Ectodermal cell (in vitro differentiated cells): ENCODE measurements around the gene CYP4F8.

Experiments
- H3K27ac ChIP-seq: 2 replicates; pipeline ENCODE4 v1.7.0; 2013; ENCODE audit warnings: mild to moderate bottlenecking, low read depth, low read length; ENCODE audit not compliant: insufficient read depth, poor library complexity, severe bottlenecking
- H3K27me3 ChIP-seq: 2 replicates; pipeline ENCODE4 v1.7.0; 2013; ENCODE audit warnings: mild to moderate bottlenecking, low read length; ENCODE audit not compliant: insufficient read depth, control insufficient read depth, poor library complexity, severe bottlenecking
- H3K36me3 ChIP-seq: one replicate; pipeline ENCODE4 v1.7.0; 2013; ENCODE audit warnings: low read length; ENCODE audit not compliant: control insufficient read depth, insufficient read depth
- H3K4me1 ChIP-seq: one replicate; pipeline ENCODE4 v1.7.0; 2013; ENCODE audit warnings: low read length; ENCODE audit not compliant: control insufficient read depth, insufficient read depth
- H3K4me3 ChIP-seq: 2 replicates; pipeline ENCODE4 v1.7.0; 2013; ENCODE audit warnings: low read depth, low read length, control low read depth; ENCODE audit not compliant: insufficient read depth
- H3K9me3 ChIP-seq: 2 replicates; pipeline ENCODE4 v1.7.0; 2013; ENCODE audit warnings: mild to moderate bottlenecking, low read length, moderate library complexity; ENCODE audit not compliant: control insufficient read depth
- WGBS, 2 experiments: methylation state at CpG; one replicate each; pipeline ENCODE4 v1.1.7; 2013; ENCODE audit warnings: missing lambda C conversion rate in 2 of 2; 5-methylcytosine and 5-hydroxymethylcytosine counted together

The CYP4F8 gene

GRCh38 chr19:15616183-15616582 lies 1.2 kb downstream of the CYP4F8 start:
- 78 to 85% methylated on average over 4 of the region's 4 CpGs for WGBS, 2 experiments
- H3K27me3 ChIP-seq: no peaks in the 10 kb centered on the region
- H3K9me3 ChIP-seq: peaks cover 14% of the 10 kb centered on the region

GRCh38 chr19:15616627-15617270 lies 1.7 kb downstream of the CYP4F8 start:
- 57 to 58% methylated on average over 7 of the region's 7 CpGs for WGBS, 2 experiments
- Histone ChIP-seq H3K36me3 (no peaks in the 10 kb centered on the region), H3K9me3 (peaks cover 16% of the 10 kb centered on the region), H3K27me3 (no peaks in the 10 kb centered on the region), H3K4me1 (no peaks in the 10 kb centered on the region), H3K4me3 (no peak overlapping the region), H3K27ac (no peak overlapping the region)

More at GRCh38 chr19:15616183-15616582, 1.2 kb downstream of the CYP4F8 start:
- Histone ChIP-seq H3K27ac (no peak overlapping the region), H3K36me3 (no peaks in the 10 kb centered on the region), H3K4me1 (no peaks in the 10 kb centered on the region), H3K4me3 (no peak overlapping the region)

GRCh38 chr19:15618321-15618720 lies 3.3 kb downstream of the CYP4F8 start:
- no peak overlapping the region for H3K4me3 ChIP-seq
- no peaks in the 10 kb centered on the region for H3K36me3 ChIP-seq
- no peak overlapping the region for H3K27ac ChIP-seq
- H3K27me3 ChIP-seq: no peaks in the 10 kb centered on the region
- peaks cover 18% of the 10 kb centered on the region for H3K9me3 ChIP-seq
- WGBS, 2 experiments: 76 to 78% methylated on average over 5 of the region's 5 CpGs
- H3K4me1 ChIP-seq: no peaks in the 10 kb centered on the region

GRCh38 chr19:15621801-15622200 lies 6.8 kb downstream of the CYP4F8 start:
- Histone ChIP-seq H3K27me3 (no peaks in the 10 kb centered on the region), H3K27ac (no peak overlapping the region), H3K9me3 (peaks cover 18% of the 10 kb centered on the region), H3K4me1 (no peaks in the 10 kb centered on the region), H3K4me3 (no peak overlapping the region), H3K36me3 (no peaks in the 10 kb centered on the region)
- 50 to 56% methylated on average over 1 of the region's 1 CpG for WGBS, 2 experiments

- WGBS, 2 experiments: 72 to 77% methylated on average over 11 of the region's 11 CpGs
- no peaks in the 10 kb centered on the region for H3K27me3 ChIP-seq
- peaks cover 16% of the 10 kb centered on the region for H3K9me3 ChIP-seq
- no peaks in the 10 kb centered on the region for H3K4me1 ChIP-seq
- H3K4me3 ChIP-seq: no peak overlapping the region
- H3K36me3 ChIP-seq: no peaks in the 10 kb centered on the region
- no peak overlapping the region for H3K27ac ChIP-seq
These were observed 8.0 kb downstream of the CYP4F8 start for GRCh38 chr19:15622991-15623390.

- no peaks in the 10 kb centered on the region for H3K36me3 ChIP-seq
- no peaks in the 10 kb centered on the region for H3K27me3 ChIP-seq
- no peak overlapping the region for H3K27ac ChIP-seq
- peaks cover 12% of the 10 kb centered on the region for H3K9me3 ChIP-seq
- 67 to 68% methylated on average over 9 of the region's 9 CpGs for WGBS, 2 experiments
- no peak overlapping the region for H3K4me3 ChIP-seq
- H3K4me1 ChIP-seq: no peaks in the 10 kb centered on the region
These were observed 8.8 kb downstream of the CYP4F8 start for GRCh38 chr19:15623711-15624318.

GRCh38 chr19:15628236-15629002 lies 13.4 kb downstream of the CYP4F8 start:
- Histone ChIP-seq H3K4me1 (no peaks in the 10 kb centered on the region), H3K4me3 (no peak overlapping the region), H3K36me3 (no peaks in the 10 kb centered on the region), H3K9me3 (peaks cover 18% of the 10 kb centered on the region), H3K27ac (no peak overlapping the region), H3K27me3 (no peaks in the 10 kb centered on the region)
- WGBS, 2 experiments: 78 to 80% methylated on average over 22 of the region's 22 CpGs

- no peaks in the 10 kb centered on the region for H3K27me3 ChIP-seq
- peaks cover 16% of the 10 kb centered on the region for H3K9me3 ChIP-seq
- H3K4me3 ChIP-seq: no peak overlapping the region
- 71 to 73% methylated on average over 24 to 25 of the region's 25 CpGs for WGBS, 2 experiments
- H3K36me3 ChIP-seq: no peaks in the 10 kb centered on the region
- no peaks in the 10 kb centered on the region for H3K4me1 ChIP-seq
- H3K27ac ChIP-seq: no peak overlapping the region
These were observed 14.2 kb downstream of the CYP4F8 start for GRCh38 chr19:15629003-15629880.

- Histone ChIP-seq H3K4me1 (no peaks in the 10 kb centered on the region), H3K4me3 (no peak overlapping the region), H3K9me3 (peaks cover 19% of the 10 kb centered on the region), H3K36me3 (no peaks in the 10 kb centered on the region), H3K27me3 (no peaks in the 10 kb centered on the region), H3K27ac (no peak overlapping the region)
- 59 to 70% methylated on average over 4 to 5 of the region's 9 CpGs for WGBS, 2 experiments
These were observed 16.8 kb downstream of the CYP4F8 start for GRCh38 chr19:15631817-15632216.
